Neural progenitor cell (in vitro differentiated cells): ENCODE results near the gene RRP7A.

ENCODE experiments used
- EZH2phosphoT487 ChIP-seq: fragments of 200-600 bp; sonication (generic); IDR thresholded peaks from 2 replicates; pipeline ENCODE4 v1.6.1; 2017; ENCODE audit warnings: antibody characterized with exemption
- TF ChIP-seq, protein P1 (sequence below): fragments of 200-600 bp; sonication (generic); IDR thresholded peaks from 2 replicates; pipeline ENCODE4 v1.5.1; 2017; ENCODE audit warnings: antibody characterized with exemption, mild to moderate bottlenecking

DNA sequence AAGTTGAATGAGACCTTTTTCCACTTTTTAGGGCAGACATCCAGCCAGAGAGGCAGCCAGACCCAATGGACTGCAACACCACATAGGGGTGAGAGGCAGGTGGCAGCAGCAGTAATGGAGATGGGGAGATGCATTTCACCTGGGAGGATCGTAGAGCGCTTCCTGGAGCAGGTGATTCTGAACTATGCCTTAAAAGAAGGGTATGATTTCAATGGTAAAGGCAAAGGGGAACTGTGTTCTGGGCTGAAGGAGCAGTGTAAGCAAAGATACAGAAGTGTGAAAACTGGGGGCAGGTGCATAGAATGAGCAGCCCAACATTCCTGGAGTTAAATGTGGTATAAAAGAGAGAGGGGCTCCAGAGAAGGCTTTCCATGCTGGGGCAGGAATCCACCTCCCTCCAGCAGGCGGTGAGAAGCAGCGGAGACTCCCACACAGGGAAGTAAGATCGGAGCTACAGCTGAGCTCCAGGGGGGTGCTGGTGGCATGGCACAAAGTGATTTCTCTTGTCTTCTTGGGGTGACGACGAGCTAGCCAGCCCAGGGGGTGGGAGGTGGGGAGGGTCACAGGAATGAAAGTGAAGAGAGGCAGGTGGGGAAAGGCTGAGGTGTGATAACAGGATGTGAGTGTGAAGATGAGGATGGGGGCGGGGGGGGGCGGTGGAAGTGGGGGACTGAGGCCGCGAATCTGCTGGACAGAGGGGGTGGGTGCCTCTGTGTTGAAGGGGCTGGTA, 29.9 kb upstream of the RRP7A start:
- TF ChIP-seq, protein P1, sequence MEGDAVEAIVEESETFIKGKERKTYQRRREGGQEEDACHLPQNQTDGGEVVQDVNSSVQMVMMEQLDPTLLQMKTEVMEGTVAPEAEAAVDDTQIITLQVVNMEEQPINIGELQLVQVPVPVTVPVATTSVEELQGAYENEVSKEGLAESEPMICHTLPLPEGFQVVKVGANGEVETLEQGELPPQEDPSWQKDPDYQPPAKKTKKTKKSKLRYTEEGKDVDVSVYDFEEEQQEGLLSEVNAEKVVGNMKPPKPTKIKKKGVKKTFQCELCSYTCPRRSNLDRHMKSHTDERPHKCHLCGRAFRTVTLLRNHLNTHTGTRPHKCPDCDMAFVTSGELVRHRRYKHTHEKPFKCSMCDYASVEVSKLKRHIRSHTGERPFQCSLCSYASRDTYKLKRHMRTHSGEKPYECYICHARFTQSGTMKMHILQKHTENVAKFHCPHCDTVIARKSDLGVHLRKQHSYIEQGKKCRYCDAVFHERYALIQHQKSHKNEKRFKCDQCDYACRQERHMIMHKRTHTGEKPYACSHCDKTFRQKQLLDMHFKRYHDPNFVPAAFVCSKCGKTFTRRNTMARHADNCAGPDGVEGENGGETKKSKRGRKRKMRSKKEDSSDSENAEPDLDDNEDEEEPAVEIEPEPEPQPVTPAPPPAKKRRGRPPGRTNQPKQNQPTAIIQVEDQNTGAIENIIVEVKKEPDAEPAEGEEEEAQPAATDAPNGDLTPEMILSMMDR = no peak
- no peak for TF ChIP-seq EZH2phosphoT487
